SIG-M5 (cell line): ENCODE data around the gene SPN.
"Not testable (repeated sequence)": the region's sequence is repeated elsewhere in the genome, so short reads cannot be mapped to it uniquely, and the experiment has no call there.

Experiments used
- DNase-seq: peaks from one replicate; lab custom pipeline; 2025; lab: John Stamatoyannopoulos, UW

The SPN gene

GRCh38 chr16:29663016-29663806 is at the start of gene SPN:
SPN (plus strand) TSS chr16:29663247; CDS start chr16:29663729, 482 bp downstream.
- no peak for DNase-seq

- DNase-seq = not testable (repeated sequence)
Observed at GRCh38 chr16:29613307-29614057, 49.6 kb upstream of the SPN start.

- not testable (repeated sequence) for DNase-seq
Observed at GRCh38 chr16:29614691-29615314, 48.2 kb upstream of the SPN start.

- not testable (repeated sequence) for DNase-seq
Observed at GRCh38 chr16:29616127-29616526, 46.9 kb upstream of the SPN start.

GRCh38 chr16:29620591-29620990 is 42.5 kb upstream of the SPN start:
- not testable (repeated sequence) for DNase-seq

GRCh38 chr16:29622738-29623137 is 40.3 kb upstream of the SPN start:
- not testable (repeated sequence) for DNase-seq

- not testable (repeated sequence) for DNase-seq
Observed at GRCh38 chr16:29623253-29623652, 39.8 kb upstream of the SPN start.

- not testable (repeated sequence) for DNase-seq
Observed at GRCh38 chr16:29625114-29625513, 37.9 kb upstream of the SPN start.

GRCh38 chr16:29626778-29627331 is 36.2 kb upstream of the SPN start:
- not testable (repeated sequence) for DNase-seq

GRCh38 chr16:29627661-29628075 is 35.4 kb upstream of the SPN start:
- not testable (repeated sequence) for DNase-seq

GRCh38 chr16:29628707-29629106 is 34.3 kb upstream of the SPN start:
- not testable (repeated sequence) for DNase-seq

GRCh38 chr16:29629318-29629717 is 33.7 kb upstream of the SPN start:
- not testable (repeated sequence) for DNase-seq

GRCh38 chr16:29631658-29632057 is 31.4 kb upstream of the SPN start:
- not testable (repeated sequence) for DNase-seq

- DNase-seq = not testable (repeated sequence)
Observed at GRCh38 chr16:29635902-29636301, 27.1 kb upstream of the SPN start.

- not testable (repeated sequence) for DNase-seq
Observed at GRCh38 chr16:29636368-29636767, 26.7 kb upstream of the SPN start.

- not testable (repeated sequence) for DNase-seq
Observed at GRCh38 chr16:29638751-29639150, 24.3 kb upstream of the SPN start.

- no peak for DNase-seq
Observed at GRCh38 chr16:29641561-29641960, 21.5 kb upstream of the SPN start.

GRCh38 chr16:29643596-29643995 is 19.5 kb upstream of the SPN start:
- no peak for DNase-seq

GRCh38 chr16:29644338-29644857 is 18.6 kb upstream of the SPN start:
- no peak for DNase-seq

- DNase-seq = no peak
Observed at GRCh38 chr16:29644973-29645693, 17.9 kb upstream of the SPN start.

GRCh38 chr16:29645694-29646187 is 17.3 kb upstream of the SPN start:
- no peak for DNase-seq
